Esophagus (tissue), 2 donors: ENCODE results near the gene KIAA0408. TPM values are rescaled to one million over a fixed set of nuclear protein-coding genes. Genes with fewer than 3 reads are reported as not detected.

Source experiments
- H3K27ac ChIP-seq, 2 donors: one replicate each; pipeline ENCODE4 v1.5.1; 2013; ENCODE audit warnings: low read depth in 2 of 2, mild to moderate bottlenecking in 2 of 2, inconsistent platforms in 1 of 2, low read length in 1 of 2, moderate library complexity in 1 of 2
- H3K27me3 ChIP-seq, 2 donors: one replicate each; pipeline ENCODE4 v1.6.1; 2013; ENCODE audit warnings: low read length in 2 of 2, control low read depth in 1 of 2, mild to moderate bottlenecking in 1 of 2; ENCODE audit not compliant: insufficient read depth in 2 of 2, control insufficient read depth in 1 of 2
- H3K36me3 ChIP-seq, 2 donors: one replicate each; pipeline ENCODE4 v1.6.1; 2013; ENCODE audit warnings: low read length in 1 of 2; ENCODE audit not compliant: control insufficient read depth in 2 of 2, insufficient read depth in 2 of 2
- H3K4me1 ChIP-seq, 2 donors: one replicate each; pipeline ENCODE4 v1.6.1; 2013; ENCODE audit warnings: low read length in 1 of 2; ENCODE audit not compliant: control insufficient read depth in 2 of 2, insufficient read depth in 2 of 2
- H3K4me3 ChIP-seq, 2 donors: one replicate each; pipeline ENCODE4 v1.5.1; 2013; ENCODE audit warnings: low read length in 2 of 2, mild to moderate bottlenecking in 2 of 2, low read depth in 1 of 2, moderate library complexity in 1 of 2
- H3K9me3 ChIP-seq, 2 donors: one replicate each; pipeline ENCODE4 v1.6.1; 2013; ENCODE audit warnings: mild to moderate bottlenecking in 2 of 2, low read depth in 1 of 2, low read length in 1 of 2, moderate library complexity in 1 of 2; ENCODE audit not compliant: control insufficient read depth in 2 of 2, insufficient read depth in 1 of 2
- WGBS, 2 donors: extraction: QIAGEN DNeasy Blood & Tissue Kit; methylation state at CpG; one replicate each; pipeline ENCODE4 v1.1.7; 2013; 5-methylcytosine and 5-hydroxymethylcytosine counted together
- polyA plus RNA-seq, 2 donors: library from polyadenylated mRNA; stranded (reverse); fragments of 200-250 nt; gene quantifications; one replicate each; pipeline ENCODE4 v1.2.3, GENCODE V29; 2013
- donor health status: healthy with polysubstance abuse.
- donor health status: Bipolar disorder and iron deficiency.

The KIAA0408 gene
- polyA plus RNA-seq, 2 donors, result 1.3 to 2.1 TPM

GRCh38 chr6:127482325-127482724 is 23.1 kb upstream of the KIAA0408 start:
- Histone ChIP-seq H3K27me3 (no peaks in the 10 kb centered on the region), H3K4me3 (no peak overlapping the region), H3K4me1 (no peaks in the 10 kb centered on the region), H3K27ac (no peak overlapping the region), H3K9me3 (no peaks in the 10 kb centered on the region), H3K36me3 (no peaks in the 10 kb centered on the region)
- whole genome bisulfite sequencing, 2 donors, result 96 to 97% methylated on average over 2 of the region's 2 CpGs

GRCh38 chr6:127481628-127482027 is 22.4 kb upstream of the KIAA0408 start:
- WGBS, 2 donors, result 59 to 60% methylated on average over 4 of the region's 4 CpGs
- Histone ChIP-seq H3K27ac (no peak overlapping the region), H3K27me3 (no peaks in the 10 kb centered on the region), H3K36me3 (no peaks in the 10 kb centered on the region), H3K4me3 (no peak overlapping the region), H3K9me3 (no peaks in the 10 kb centered on the region), H3K4me1 (no peaks in the 10 kb centered on the region)

GRCh38 chr6:127481111-127481510 is 21.9 kb upstream of the KIAA0408 start:
- Histone ChIP-seq H3K27me3 (no peaks in the 10 kb centered on the region), H3K4me3 (no peak overlapping the region), H3K9me3 (no peaks in the 10 kb centered on the region), H3K36me3 (no peaks in the 10 kb centered on the region), H3K27ac (no peak overlapping the region), H3K4me1 (no peaks in the 10 kb centered on the region)
- WGBS, 2 donors, result 72% methylated on average over 2 of the region's 2 CpGs

- no peaks in the 10 kb centered on the region for H3K27me3 ChIP-seq
- peaks cover 0 to 5% of the 10 kb centered on the region in 2 donors for H3K9me3 ChIP-seq
- H3K36me3 ChIP-seq, result peaks cover 0 to 5% of the 10 kb centered on the region in 2 donors
- no peak overlapping the region for H3K27ac ChIP-seq
- 72 to 98% methylated on average over 1 of the region's 1 CpG for WGBS, 2 donors
- H3K4me3 ChIP-seq, result no peak overlapping the region
- no peaks in the 10 kb centered on the region for H3K4me1 ChIP-seq
Measured at GRCh38 chr6:127477658-127478057, 18.5 kb upstream of the KIAA0408 start.

GRCh38 chr6:127475823-127476176 is 16.6 kb upstream of the KIAA0408 start:
- 83 to 87% methylated on average over 34 of the region's 34 CpGs for WGBS, 2 donors
- Histone ChIP-seq H3K36me3 (peaks cover 0 to 5% of the 10 kb centered on the region in 2 donors), H3K4me1 (no peaks in the 10 kb centered on the region), H3K27me3 (no peaks in the 10 kb centered on the region), H3K9me3 (peaks cover 0 to 5% of the 10 kb centered on the region in 2 donors), H3K4me3 (no peak overlapping the region), H3K27ac (no peak overlapping the region)

GRCh38 chr6:127475135-127475822 is 16.1 kb upstream of the KIAA0408 start:
- H3K4me3 ChIP-seq, result no peak overlapping the region
- H3K9me3 ChIP-seq, result peaks cover 0 to 5% of the 10 kb centered on the region in 2 donors
- H3K27me3 ChIP-seq, result no peaks in the 10 kb centered on the region
- 85 to 89% methylated on average over 85 to 87 of the region's 87 CpGs for WGBS, 2 donors
- H3K27ac ChIP-seq, result no peak overlapping the region
- peaks cover 0 to 5% of the 10 kb centered on the region in 2 donors for H3K36me3 ChIP-seq
- no peaks in the 10 kb centered on the region for H3K4me1 ChIP-seq

- peaks cover 0 to 5% of the 10 kb centered on the region in 2 donors for H3K9me3 ChIP-seq
- peaks cover 0 to 5% of the 10 kb centered on the region in 2 donors for H3K36me3 ChIP-seq
- 55 to 64% methylated on average over 5 of the region's 5 CpGs for WGBS, 2 donors
- no peak overlapping the region for H3K4me3 ChIP-seq
- H3K4me1 ChIP-seq, result no peaks in the 10 kb centered on the region
- H3K27me3 ChIP-seq, result no peaks in the 10 kb centered on the region
- H3K27ac ChIP-seq, result no peak overlapping the region
Measured at GRCh38 chr6:127471379-127472255, 12.4 kb upstream of the KIAA0408 start.

- H3K9me3 ChIP-seq, result no peaks in the 10 kb centered on the region
- H3K4me1 ChIP-seq, result no peaks in the 10 kb centered on the region
- no peak overlapping the region for H3K27ac ChIP-seq
- no peak overlapping the region for H3K4me3 ChIP-seq
- WGBS, 2 donors, result 63 to 71% methylated on average over 2 of the region's 2 CpGs
- H3K36me3 ChIP-seq, result no peaks in the 10 kb centered on the region
- no peaks in the 10 kb centered on the region for H3K27me3 ChIP-seq
Measured at GRCh38 chr6:127468936-127469335, 9.7 kb upstream of the KIAA0408 start.

- no peaks in the 10 kb centered on the region for H3K36me3 ChIP-seq
- 82 to 90% methylated on average over 5 of the region's 5 CpGs for WGBS, 2 donors
- no peaks in the 10 kb centered on the region for H3K9me3 ChIP-seq
- no peaks in the 10 kb centered on the region for H3K4me1 ChIP-seq
- H3K27me3 ChIP-seq, result no peaks in the 10 kb centered on the region
- no peak overlapping the region for H3K27ac ChIP-seq
- H3K4me3 ChIP-seq, result no peak overlapping the region
Measured at GRCh38 chr6:127466416-127466815, 7.2 kb upstream of the KIAA0408 start.
